HG03103 (cell line): ENCODE measurements around the gene AKR1A1.
"Not testable (repeated sequence)": the region's sequence is repeated elsewhere in the genome, so short reads cannot be mapped to it uniquely, and the experiment has no call there.

ENCODE experiments used
- ATAC-seq: cut with Tn5 transposase; IDR thresholded peaks from one replicate; pipeline ENCODE4 v1.9.1; 2021; ENCODE audit warnings: low read depth; ENCODE audit not compliant: unreplicated experiment

The AKR1A1 gene

GRCh38 chr1:45566722-45567121 is 16.1 kb downstream of the AKR1A1 start:
- ATAC-seq: no peak

- ATAC-seq: no peak
Measured at GRCh38 chr1:45567911-45568310, 17.3 kb downstream of the AKR1A1 start.

- no peak for ATAC-seq
Measured at GRCh38 chr1:45568421-45568820, 17.8 kb downstream of the AKR1A1 start.

GRCh38 chr1:45569571-45569961 is 18.9 kb downstream of the AKR1A1 start:
- no peak for ATAC-seq

GRCh38 chr1:45569962-45570581 is 19.4 kb downstream of the AKR1A1 start:
- no peak for ATAC-seq

- no peak for ATAC-seq
Measured at GRCh38 chr1:45570631-45571030, 20.0 kb downstream of the AKR1A1 start.

- no peak for ATAC-seq
Measured at GRCh38 chr1:45573231-45573804, 22.7 kb downstream of the AKR1A1 start.

GRCh38 chr1:45574105-45574626 is 23.5 kb downstream of the AKR1A1 start:
- ATAC-seq: no peak

GRCh38 chr1:45583264-45583665 is 32.6 kb downstream of the AKR1A1 start:
- peak; percentile 69 for ATAC-seq

GRCh38 chr1:45583666-45584350 is 33.2 kb downstream of the AKR1A1 start, which contains the start of gene NASP:
Gene NASP, plus strand, starts transcription at chr1:45584041. Its CDS starts 106 bp downstream, at chr1:45584147.
- ATAC-seq: peak; percentile 36

- no peak for ATAC-seq
Measured at GRCh38 chr1:45584351-45585109, 33.9 kb downstream of the AKR1A1 start.

- no peak for ATAC-seq
Measured at GRCh38 chr1:45585110-45585426, 34.4 kb downstream of the AKR1A1 start.

GRCh38 chr1:45585496-45586075 is 35.0 kb downstream of the AKR1A1 start:
- no peak for ATAC-seq

GRCh38 chr1:45586769-45587168 is 36.1 kb downstream of the AKR1A1 start:
- no peak for ATAC-seq

GRCh38 chr1:45589861-45590260 is 39.2 kb downstream of the AKR1A1 start:
- ATAC-seq: no peak

GRCh38 chr1:45594412-45594811 is 43.8 kb downstream of the AKR1A1 start:
- no peak for ATAC-seq

- ATAC-seq: not testable (repeated sequence)
Measured at GRCh38 chr1:45596765-45597164, 46.1 kb downstream of the AKR1A1 start.

- no peak for ATAC-seq
Measured at GRCh38 chr1:45604239-45604638, 53.6 kb downstream of the AKR1A1 start.

GRCh38 chr1:45607404-45608074 is 56.9 kb downstream of the AKR1A1 start:
- ATAC-seq: no peak
